Neural cell (in vitro differentiated cells): ENCODE data around the gene RETREG1. TPM values are rescaled to one million over a fixed set of nuclear protein-coding genes. Genes with fewer than 3 reads are reported as not detected.

Experiments
- H2AFZ ChIP-seq: fragments of 200-600, 300-800 bp; sonication (generic), shearing (Covaris generic); 2 replicates; pipeline ENCODE4 v1.6.0; 2014; ENCODE audit warnings: low read depth, mild to moderate bottlenecking, antibody characterized with exemption, low read length, moderate library complexity
- H3F3A ChIP-seq: fragments of 200-600 bp; shearing (Covaris generic); 2 replicates; pipeline ENCODE4 v1.6.1; 2016; ENCODE audit warnings: mild to moderate bottlenecking, moderate library complexity, mixed read lengths, antibody characterized with exemption, low read length; ENCODE audit not compliant: insufficient read depth, poor library complexity, severe bottlenecking
- H3K27ac ChIP-seq: fragments of 200-600, 300-800 bp; sonication (generic), shearing (Covaris generic); 2 replicates; pipeline ENCODE4 v1.5.1; 2014; ENCODE audit warnings: mild to moderate bottlenecking, low read length, moderate library complexity
- H3K27me3 ChIP-seq: fragments of 300-800, 200-600 bp; sonication (generic), shearing (Covaris generic); 2 replicates; pipeline ENCODE4 v1.6.0; 2014; ENCODE audit warnings: mild to moderate bottlenecking, low read depth, low read length, moderate library complexity; ENCODE audit not compliant: insufficient read depth
- H3K36me3 ChIP-seq: fragments of 300-800, 200-600 bp; sonication (generic), shearing (Covaris generic); 2 replicates; pipeline ENCODE4 v1.5.1; 2014; ENCODE audit warnings: mild to moderate bottlenecking, antibody characterized with exemption, low read length, moderate library complexity; ENCODE audit not compliant: insufficient read depth
- H3K4me2 ChIP-seq: fragments of 300-800, 200-600 bp; sonication (generic), shearing (Covaris generic); 2 replicates; pipeline ENCODE4 v1.6.0; 2014; ENCODE audit warnings: mild to moderate bottlenecking, low read length
- H3K4me3 ChIP-seq: fragments of 300-800, 200-600 bp; sonication (generic), shearing (Covaris generic); 2 replicates; pipeline ENCODE4 v1.5.1; 2014; ENCODE audit warnings: mild to moderate bottlenecking, low read length, moderate library complexity
- H3K79me2 ChIP-seq: fragments of 200-600 bp; shearing (Covaris generic); replicated peaks from 2 replicates; pipeline ENCODE4 v1.6.0; 2014; ENCODE audit warnings: mild to moderate bottlenecking, low read length, moderate library complexity; ENCODE audit not compliant: insufficient read depth
- H3K9ac ChIP-seq: fragments of 300-800, 200-600 bp; sonication (generic), shearing (Covaris generic); 2 replicates; pipeline ENCODE4 v1.6.1; 2016; ENCODE audit warnings: mild to moderate bottlenecking, low read length, mixed read lengths
- H3K9me2 ChIP-seq: fragments of 200-600 bp; shearing (Covaris generic); 2 replicates; pipeline ENCODE4 v1.6.1; 2016; ENCODE audit warnings: mild to moderate bottlenecking, low read length, mixed read lengths; ENCODE audit not compliant: insufficient read depth
- H3K9me3 ChIP-seq: fragments of 200-600, 300-800 bp; sonication (generic), shearing (Covaris generic); 2 replicates; pipeline ENCODE4 v1.6.1; 2016; ENCODE audit warnings: mild to moderate bottlenecking, mixed run types, low read length, moderate library complexity, mixed read lengths
- H4K20me1 ChIP-seq: fragments of 200-600 bp; shearing (Covaris generic); 2 replicates; pipeline ENCODE4 v1.6.1; 2016; ENCODE audit warnings: mild to moderate bottlenecking, mixed run types; ENCODE audit not compliant: insufficient read depth
- EP300 ChIP-seq: fragments of 450-650 bp; conservative IDR thresholded peaks from 2 replicates; pipeline ENCODE4 v1.6.1; 2014; ENCODE audit warnings: antibody characterized with exemption, mild to moderate bottlenecking, moderate library complexity; ENCODE audit not compliant: poor library complexity, severe bottlenecking
- EZH2 ChIP-seq: fragments of 200-600, 300-800 bp; shearing (Covaris generic), sonication (generic); IDR thresholded peaks from 2 replicates; pipeline ENCODE4 v1.6.1; 2014; ENCODE audit warnings: antibody characterized with exemption, low read length, borderline replicate concordance, mild to moderate bottlenecking; ENCODE audit not compliant: insufficient read depth, poor library complexity, severe bottlenecking
- MXI1 ChIP-seq: fragments of 450-650 bp; conservative IDR thresholded peaks from 2 replicates; pipeline ENCODE4 v1.6.1; 2014; ENCODE audit warnings: antibody characterized with exemption, mild to moderate bottlenecking; ENCODE audit not compliant: poor library complexity, severe bottlenecking
- POLR2AphosphoS5 ChIP-seq: IDR thresholded peaks from 2 replicates; pipeline ENCODE4 v1.6.1; 2012
- RAD21 ChIP-seq: fragments of 450-650 bp; conservative IDR thresholded peaks from 2 replicates; pipeline ENCODE4 v1.6.1; 2014; ENCODE audit warnings: antibody characterized with exemption, mild to moderate bottlenecking, moderate library complexity
- REST ChIP-seq: IDR thresholded peaks from 2 replicates; pipeline ENCODE4 v1.6.1; 2012; ENCODE audit warnings: borderline replicate concordance
- SMC3 ChIP-seq: fragments of 450-650 bp; conservative IDR thresholded peaks from 2 replicates; pipeline ENCODE4 v1.6.1; 2014; ENCODE audit warnings: antibody characterized with exemption, mild to moderate bottlenecking, moderate library complexity; ENCODE audit not compliant: poor library complexity
- TAF1 ChIP-seq: IDR thresholded peaks from 2 replicates; pipeline ENCODE4 v1.6.1; 2012; ENCODE audit warnings: low read depth
- polyA plus RNA-seq: library from polyadenylated mRNA; depleted of rRNA; stranded (reverse); fragments of >200 nt; gene quantifications from 2 replicates; pipeline ENCODE4 v1.2.3, GENCODE V29; 2014
- TF ChIP-seq, protein P1 (sequence below): fragments of 450-650 bp; IDR thresholded peaks from 2 replicates; pipeline ENCODE4 v1.5.1; 2014; ENCODE audit warnings: antibody characterized with exemption, mild to moderate bottlenecking, moderate library complexity; ENCODE audit not compliant: poor library complexity, severe bottlenecking

RETREG1 gene
- polyA plus RNA-seq, 1 donor from 2014 or later, result 25.4 TPM

GRCh38 chr5:16571016-16571415 is 45.8 kb downstream of the RETREG1 start:
- no peaks in the 10 kb centered on the region for H3K27me3 ChIP-seq
- H3K79me2 ChIP-seq, result no peaks in the 10 kb centered on the region
- H4K20me1 ChIP-seq, result no peaks in the 10 kb centered on the region
- TF ChIP-seq RAD21, result no peak
- no peak for TF ChIP-seq EP300
- no peak for TF ChIP-seq REST
- TF ChIP-seq SMC3, result no peak
- TF ChIP-seq MXI1, result no peak
- no peak for TF ChIP-seq POLR2AphosphoS5
- TF ChIP-seq TAF1, result no peak
- TF ChIP-seq EZH2, result no peak
- TF ChIP-seq, protein P1, sequence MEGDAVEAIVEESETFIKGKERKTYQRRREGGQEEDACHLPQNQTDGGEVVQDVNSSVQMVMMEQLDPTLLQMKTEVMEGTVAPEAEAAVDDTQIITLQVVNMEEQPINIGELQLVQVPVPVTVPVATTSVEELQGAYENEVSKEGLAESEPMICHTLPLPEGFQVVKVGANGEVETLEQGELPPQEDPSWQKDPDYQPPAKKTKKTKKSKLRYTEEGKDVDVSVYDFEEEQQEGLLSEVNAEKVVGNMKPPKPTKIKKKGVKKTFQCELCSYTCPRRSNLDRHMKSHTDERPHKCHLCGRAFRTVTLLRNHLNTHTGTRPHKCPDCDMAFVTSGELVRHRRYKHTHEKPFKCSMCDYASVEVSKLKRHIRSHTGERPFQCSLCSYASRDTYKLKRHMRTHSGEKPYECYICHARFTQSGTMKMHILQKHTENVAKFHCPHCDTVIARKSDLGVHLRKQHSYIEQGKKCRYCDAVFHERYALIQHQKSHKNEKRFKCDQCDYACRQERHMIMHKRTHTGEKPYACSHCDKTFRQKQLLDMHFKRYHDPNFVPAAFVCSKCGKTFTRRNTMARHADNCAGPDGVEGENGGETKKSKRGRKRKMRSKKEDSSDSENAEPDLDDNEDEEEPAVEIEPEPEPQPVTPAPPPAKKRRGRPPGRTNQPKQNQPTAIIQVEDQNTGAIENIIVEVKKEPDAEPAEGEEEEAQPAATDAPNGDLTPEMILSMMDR, result no peak
- H3F3A ChIP-seq, result no peaks in the 10 kb centered on the region
- no peaks in the 10 kb centered on the region for H3K36me3 ChIP-seq
- no peak overlapping the region for H3K9ac ChIP-seq
- H3K9me2 ChIP-seq, result no peaks in the 10 kb centered on the region
- H2AFZ ChIP-seq, result no peak overlapping the region
- no peak overlapping the region for H3K4me3 ChIP-seq
- no peak overlapping the region for H3K4me2 ChIP-seq
- no peaks in the 10 kb centered on the region for H3K9me3 ChIP-seq
- no peak overlapping the region for H3K27ac ChIP-seq

- Histone ChIP-seq H4K20me1 (no peaks in the 10 kb centered on the region), H3F3A (no peaks in the 10 kb centered on the region), H3K9ac (no peak overlapping the region), H3K4me3 (no peak overlapping the region), H3K27ac (no peak overlapping the region), H3K9me3 (no peaks in the 10 kb centered on the region), H3K27me3 (no peaks in the 10 kb centered on the region), H3K9me2 (no peaks in the 10 kb centered on the region), H3K36me3 (no peaks in the 10 kb centered on the region), H2AFZ (no peak overlapping the region), H3K4me2 (no peak overlapping the region), H3K79me2 (no peaks in the 10 kb centered on the region)
- no peak for TF ChIP-seq EZH2
- TF ChIP-seq EP300, result no peak
- TF ChIP-seq POLR2AphosphoS5, result no peak
- TF ChIP-seq SMC3, result no peak
- no peak for TF ChIP-seq REST
- TF ChIP-seq TAF1, result no peak
- no peak for TF ChIP-seq RAD21
- no peak for TF ChIP-seq MXI1
- TF ChIP-seq, protein P1, result no peak
Observed at GRCh38 chr5:16570121-16570815, 46.5 kb downstream of the RETREG1 start.
